Endodermal cell (in vitro differentiated cells): ENCODE data around the gene CALR3. TPM values are rescaled to one million over a fixed set of nuclear protein-coding genes. Genes with fewer than 3 reads are reported as not detected.
"Not testable (repeated sequence)": the region's sequence is repeated elsewhere in the genome, so short reads cannot be mapped to it uniquely, and the experiment has no call there.

Experiments
- DNase-seq: peaks from one replicate; pipeline ENCODE4 v3.0.0-alpha.2; 2017
- H3K27ac ChIP-seq: 2 replicates; pipeline ENCODE4 v1.5.1; 2013; ENCODE audit warnings: mild to moderate bottlenecking, low read depth, low read length, moderate library complexity
- H3K27me3 ChIP-seq: 2 replicates; pipeline ENCODE4 v1.6.1; 2013; ENCODE audit warnings: mild to moderate bottlenecking, low read length, moderate library complexity; ENCODE audit not compliant: insufficient read depth, control insufficient read depth, poor library complexity, severe bottlenecking
- H3K36me3 ChIP-seq: 2 replicates; pipeline ENCODE4 v1.7.0; 2013; ENCODE audit warnings: mild to moderate bottlenecking, low read length, moderate library complexity; ENCODE audit not compliant: control insufficient read depth, insufficient read depth
- H3K4me1 ChIP-seq: one replicate; pipeline ENCODE4 v1.7.0; 2013; ENCODE audit warnings: low read length; ENCODE audit not compliant: control insufficient read depth, insufficient read depth
- H3K4me3 ChIP-seq: 2 replicates; pipeline ENCODE4 v1.5.1; 2013; ENCODE audit warnings: mild to moderate bottlenecking, low read length, moderate library complexity
- H3K9ac ChIP-seq: 2 replicates; pipeline ENCODE4 v1.6.1; 2013; ENCODE audit warnings: mild to moderate bottlenecking, low read length, moderate library complexity; ENCODE audit not compliant: poor library complexity, severe bottlenecking; ENCODE audit errors: extremely low read depth
- H3K9me3 ChIP-seq: 2 replicates; pipeline ENCODE4 v1.6.1; 2013; ENCODE audit warnings: mild to moderate bottlenecking, low read length, moderate library complexity; ENCODE audit not compliant: control insufficient read depth
- H3K27ac Mint-ChIP-seq: 2 replicates; pipeline ENCODE4 v1.8.0; 2020; ENCODE audit warnings: mixed read lengths
- H3K27me3 Mint-ChIP-seq: 2 replicates; pipeline ENCODE4 v1.8.0; 2021; ENCODE audit warnings: mild to moderate bottlenecking, mixed read lengths; ENCODE audit not compliant: insufficient read depth
- H3K36me3 Mint-ChIP-seq: 2 replicates; pipeline ENCODE4 v1.8.0; 2020; ENCODE audit warnings: low read depth, mixed read lengths
- H3K4me1 Mint-ChIP-seq: 2 replicates; pipeline ENCODE4 v1.8.0; 2020; ENCODE audit warnings: mixed read lengths
- H3K4me3 Mint-ChIP-seq: 2 replicates; pipeline ENCODE4 v1.8.0; 2020; ENCODE audit warnings: mild to moderate bottlenecking, moderate library complexity, mixed read lengths
- H3K9me3 Mint-ChIP-seq: 2 replicates; pipeline ENCODE4 v1.8.0; 2020; ENCODE audit warnings: mild to moderate bottlenecking, mixed read lengths
- WGBS, 2 experiments: methylation state at CpG; one replicate each; pipeline versions ENCODE4 v1.1.5 to v1.1.7; 2013; ENCODE audit warnings: missing lambda C conversion rate in 2 of 2, mixed read lengths in 1 of 2; ENCODE audit not compliant: insufficient coverage in 1 of 2, insufficient read length in 1 of 2; 5-methylcytosine and 5-hydroxymethylcytosine counted together
- total RNA-seq, 2 donors: library from RNA; stranded (reverse); fragmentation: NEBNext Ultra II Directional in 1 of 2; extraction: Animal tissue kit (Norgen Biotek cat#: 25700) in 1 of 2; gene quantifications; 2 replicates in 1 of 2; 3 replicates in 1 of 2; pipeline ENCODE4 v1.2.1, GENCODE V29; 2021
- TF ChIP-seq, protein P1 (sequence below): fragments of 200-600 bp; sonication (generic); conservative IDR thresholded peaks from 2 replicates; pipeline ENCODE4 v1.5.0; 2021; ENCODE audit warnings: antibody characterized with exemption, mild to moderate bottlenecking

Gene CALR3
- total RNA-seq, 2 donors from 2014 or later, result 0.27 TPM; not detected in 1

DNA sequence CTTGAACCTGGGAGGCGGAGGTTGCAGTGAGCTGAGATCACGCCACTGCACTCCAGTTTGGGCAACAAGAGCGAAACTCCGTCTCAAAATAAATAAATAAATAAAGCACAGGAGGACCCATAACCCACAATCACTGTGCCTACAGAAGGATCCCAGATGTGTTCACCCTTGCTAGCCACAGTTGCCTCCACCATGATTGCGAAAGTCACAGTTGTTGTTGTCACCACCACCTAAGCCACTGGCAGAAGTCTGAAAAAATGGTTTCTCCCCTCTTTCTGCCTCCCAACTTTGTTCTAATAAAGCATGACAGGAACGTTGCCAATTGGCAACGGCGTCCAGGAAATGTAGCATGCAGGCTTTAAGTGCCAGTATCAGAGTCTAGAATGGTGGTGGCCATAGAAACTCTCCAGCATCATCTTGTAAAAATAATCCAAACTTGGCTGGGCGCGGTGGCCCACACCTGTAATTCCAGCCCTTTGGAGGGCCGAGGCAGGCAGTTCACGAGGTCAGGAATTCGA lies 22.0 kb downstream of the CALR3 start:
- TF ChIP-seq, protein P1, sequence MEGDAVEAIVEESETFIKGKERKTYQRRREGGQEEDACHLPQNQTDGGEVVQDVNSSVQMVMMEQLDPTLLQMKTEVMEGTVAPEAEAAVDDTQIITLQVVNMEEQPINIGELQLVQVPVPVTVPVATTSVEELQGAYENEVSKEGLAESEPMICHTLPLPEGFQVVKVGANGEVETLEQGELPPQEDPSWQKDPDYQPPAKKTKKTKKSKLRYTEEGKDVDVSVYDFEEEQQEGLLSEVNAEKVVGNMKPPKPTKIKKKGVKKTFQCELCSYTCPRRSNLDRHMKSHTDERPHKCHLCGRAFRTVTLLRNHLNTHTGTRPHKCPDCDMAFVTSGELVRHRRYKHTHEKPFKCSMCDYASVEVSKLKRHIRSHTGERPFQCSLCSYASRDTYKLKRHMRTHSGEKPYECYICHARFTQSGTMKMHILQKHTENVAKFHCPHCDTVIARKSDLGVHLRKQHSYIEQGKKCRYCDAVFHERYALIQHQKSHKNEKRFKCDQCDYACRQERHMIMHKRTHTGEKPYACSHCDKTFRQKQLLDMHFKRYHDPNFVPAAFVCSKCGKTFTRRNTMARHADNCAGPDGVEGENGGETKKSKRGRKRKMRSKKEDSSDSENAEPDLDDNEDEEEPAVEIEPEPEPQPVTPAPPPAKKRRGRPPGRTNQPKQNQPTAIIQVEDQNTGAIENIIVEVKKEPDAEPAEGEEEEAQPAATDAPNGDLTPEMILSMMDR, result no peak
- peaks cover 24% of the 10 kb centered on the region for H3K4me1 Mint-ChIP-seq
- Histone ChIP-seq H3K4me1 (peaks cover 8% of the 10 kb centered on the region), H3K9me3 (peaks cover 6% of the 10 kb centered on the region), H3K36me3 (no peaks in the 10 kb centered on the region), H3K4me3 (no peak overlapping the region), H3K9ac (no peak overlapping the region), H3K27ac (no peak overlapping the region), H3K27me3 (no peaks in the 10 kb centered on the region)
- no peaks in the 10 kb centered on the region for H3K36me3 Mint-ChIP-seq
- no peak for DNase-seq
- peaks cover 11% of the 10 kb centered on the region for H3K27me3 Mint-ChIP-seq
- H3K4me3 Mint-ChIP-seq, result no peak overlapping the region
- no peak overlapping the region for H3K27ac Mint-ChIP-seq
- WGBS, 2 experiments, result 93 to 100% methylated on average over 11 to 13 of the region's 13 CpGs
- H3K9me3 Mint-ChIP-seq, result peaks cover 3% of the 10 kb centered on the region

DNA sequence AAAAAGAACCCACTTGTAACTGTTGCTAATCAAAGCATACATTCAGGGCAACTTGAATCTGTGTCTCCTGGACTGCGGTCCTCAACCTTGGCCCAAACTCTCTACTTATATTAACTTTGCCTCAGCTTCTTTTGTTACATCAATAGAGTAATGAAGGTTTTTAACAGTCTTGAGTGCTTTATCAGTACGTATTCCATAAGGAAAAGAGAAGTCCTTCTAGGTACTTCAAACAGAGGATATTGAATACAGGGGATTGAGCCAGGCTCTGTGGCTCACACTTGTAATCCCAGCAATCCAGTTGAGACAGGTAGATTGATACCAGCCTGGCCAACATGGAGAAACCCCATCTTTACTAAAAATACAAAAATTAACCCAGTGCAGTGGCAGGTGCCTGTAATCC lies 23.0 kb downstream of the CALR3 start:
- Mint-ChIP-seq H3K27me3 (peaks cover 19% of the 10 kb centered on the region), H3K27ac (no peak overlapping the region), H3K4me3 (peak overlapping the region; percentile 81), H3K9me3 (peaks cover 3% of the 10 kb centered on the region), H3K4me1 (peaks cover 26% of the 10 kb centered on the region), H3K36me3 (no peaks in the 10 kb centered on the region)
- Histone ChIP-seq H3K36me3 (no peaks in the 10 kb centered on the region), H3K27ac (no peak overlapping the region), H3K9ac (no peak overlapping the region), H3K9me3 (peaks cover 6% of the 10 kb centered on the region), H3K4me1 (peaks cover 8% of the 10 kb centered on the region), H3K4me3 (no peak overlapping the region), H3K27me3 (no peaks in the 10 kb centered on the region)
- DNase-seq, result no peak
- 98 to 100% methylated on average over 1 to 2 of the region's 2 CpGs for WGBS, 2 experiments
- TF ChIP-seq, protein P1, result no peak

DNA sequence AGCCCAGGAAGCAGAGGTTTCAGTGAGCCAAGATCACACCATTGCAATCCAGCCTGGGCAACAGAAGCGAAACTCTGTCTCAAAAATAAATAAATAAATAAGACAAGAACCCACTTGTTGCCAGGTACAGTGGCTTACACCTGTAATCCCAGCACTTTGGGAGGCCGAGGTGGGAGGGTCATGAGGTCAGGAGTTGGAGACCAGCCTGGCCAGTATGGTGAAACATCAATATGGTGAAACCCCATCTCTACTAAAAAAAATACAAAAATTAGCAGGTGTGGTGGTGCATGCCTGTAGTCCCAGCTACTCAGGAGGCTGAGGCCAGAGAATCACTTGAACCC lies 23.4 kb downstream of the CALR3 start:
- not testable (repeated sequence) for DNase-seq, H3K36me3 Mint-ChIP-seq, H3K27me3 ChIP-seq, H3K27ac ChIP-seq, H3K36me3 ChIP-seq, H3K4me1 ChIP-seq, H3K9me3 ChIP-seq, H3K27ac Mint-ChIP-seq, H3K9me3 Mint-ChIP-seq
- H3K9ac ChIP-seq, result peak overlapping the region; percentile 57
- peak overlapping the region; percentile 81 for H3K4me3 Mint-ChIP-seq
- H3K27me3 Mint-ChIP-seq, result peaks cover 22% of the 10 kb centered on the region
- peaks cover 26% of the 10 kb centered on the region for H3K4me1 Mint-ChIP-seq
- WGBS, 2 experiments, result 80 to 93% methylated on average over 1 to 2 of the region's 2 CpGs
- peak overlapping the region; percentile 82 for H3K4me3 ChIP-seq
